ENCODE results near the gene RPRD1B. TPM values are rescaled to one million over a fixed set of nuclear protein-coding genes. Genes with fewer than 3 reads are reported as not detected.

The RPRD1B gene
- total RNA-seq, 1 experiment from 2014 or later, result 33.9 TPM

GRCh38 chr20:38120625-38120988 is 87.1 kb downstream of the RPRD1B start:
- no peak for DNase-seq (ENCODE audit: low spot score)

GRCh38 chr20:38121741-38122140 is 88.2 kb downstream of the RPRD1B start:
- DNase-seq (ENCODE audit: low spot score), result no peak

- no peak for DNase-seq (ENCODE audit: low spot score)
Observed at GRCh38 chr20:38123021-38123587, 89.6 kb downstream of the RPRD1B start.

- peak; percentile 87 for DNase-seq (ENCODE audit: low spot score)
Observed at GRCh38 chr20:38125157-38126056, 91.9 kb downstream of the RPRD1B start.

GRCh38 chr20:38126146-38126921 is 92.8 kb downstream of the RPRD1B start:
- DNase-seq (ENCODE audit: low spot score), result peak; percentile 77

GRCh38 chr20:38126932-38127621 is 93.5 kb downstream of the RPRD1B start:
- peak; percentile 91 for DNase-seq (ENCODE audit: low spot score)

- DNase-seq (ENCODE audit: low spot score), result no peak
Observed at GRCh38 chr20:38127920-38128528, 94.5 kb downstream of the RPRD1B start.

GRCh38 chr20:38128691-38129090 is 95.1 kb downstream of the RPRD1B start:
- no peak for DNase-seq (ENCODE audit: low spot score)

GRCh38 chr20:38129248-38129865 is 95.8 kb downstream of the RPRD1B start:
- no peak for DNase-seq (ENCODE audit: low spot score)

- DNase-seq (ENCODE audit: low spot score), result no peak
Observed at GRCh38 chr20:38129893-38130609, 96.5 kb downstream of the RPRD1B start.

- no peak for DNase-seq (ENCODE audit: low spot score)
Observed at GRCh38 chr20:38130687-38131587, 97.4 kb downstream of the RPRD1B start.

- no peak for DNase-seq (ENCODE audit: low spot score)
Observed at GRCh38 chr20:38131588-38132121, 98.1 kb downstream of the RPRD1B start.

- DNase-seq (ENCODE audit: low spot score), result no peak
Observed at GRCh38 chr20:38132156-38132909, 98.8 kb downstream of the RPRD1B start.

GRCh38 chr20:38132910-38133501 is 99.5 kb downstream of the RPRD1B start:
- DNase-seq (ENCODE audit: low spot score), result no peak

GRCh38 chr20:38133680-38134426 is 100.3 kb downstream of the RPRD1B start:
- no peak for DNase-seq (ENCODE audit: low spot score)

GRCh38 chr20:38134427-38135270 is 101.1 kb downstream of the RPRD1B start:
- peak; percentile 96 for DNase-seq (ENCODE audit: low spot score)
